Natural killer cell (primary cell): Measurements from ENCODE around the gene RELCH. TPM values are rescaled to one million over a fixed set of nuclear protein-coding genes. Genes with fewer than 3 reads are reported as not detected.

Experiments used
- ATAC-seq, 3 donors: fragments of 150-1000 bp in 2 of 3; fragments of 200-7000 bp in 1 of 3; cut with Tn5 transposase; 1 replicate in 1 of 3; 2 replicates in 2 of 3; pipeline ENCODE4 v1.10.0; 2021; ENCODE audit warnings: mild to moderate bottlenecking in 2 of 3, moderate library complexity in 2 of 3
- DNase-seq, 2 donors: peaks; one replicate each; pipeline versions ENCODE4 v3.0.0 to v3.0.0-alpha.2; 2013 to 2021; ENCODE audit warnings: mixed read lengths in 1 of 2
- H3K27ac ChIP-seq: one replicate; pipeline ENCODE4 v1.5.1; 2013; ENCODE audit warnings: mild to moderate bottlenecking, low read length
- H3K27me3 ChIP-seq: one replicate; pipeline ENCODE4 v1.6.1; 2013; ENCODE audit warnings: low read length; ENCODE audit not compliant: control insufficient read depth, insufficient read depth
- H3K36me3 ChIP-seq: one replicate; pipeline ENCODE4 v1.6.1; 2013; ENCODE audit warnings: low read length; ENCODE audit not compliant: control insufficient read depth, insufficient read depth
- H3K4me1 ChIP-seq: one replicate; pipeline ENCODE4 v1.6.1; 2013; ENCODE audit warnings: low read length; ENCODE audit not compliant: control insufficient read depth, insufficient read depth
- H3K4me3 ChIP-seq: one replicate; pipeline ENCODE4 v1.5.1; 2013; ENCODE audit warnings: low read length
- H3K9me3 ChIP-seq: one replicate; pipeline ENCODE4 v1.6.1; 2013; ENCODE audit warnings: low read length; ENCODE audit not compliant: control insufficient read depth, insufficient read depth
- H3K27ac Mint-ChIP-seq, 2 donors: one replicate each; pipeline ENCODE4 v1.8.0; 2022; ENCODE audit warnings: mild to moderate bottlenecking in 2 of 2, mixed read lengths in 2 of 2, moderate library complexity in 1 of 2
- H3K27me3 Mint-ChIP-seq, 2 donors: one replicate each; pipeline ENCODE4 v1.8.0; 2022; ENCODE audit warnings: low read depth in 2 of 2, mixed read lengths in 2 of 2
- H3K36me3 Mint-ChIP-seq: one replicate; pipeline ENCODE4 v1.8.0; 2022; ENCODE audit warnings: mixed read lengths
- H3K4me1 Mint-ChIP-seq, 2 donors: one replicate each; pipeline ENCODE4 v1.8.0; 2022; ENCODE audit warnings: mixed read lengths in 2 of 2
- H3K4me3 Mint-ChIP-seq: one replicate; pipeline ENCODE4 v1.8.0; 2022; ENCODE audit warnings: mild to moderate bottlenecking, moderate library complexity, mixed read lengths
- H3K9me3 Mint-ChIP-seq, 2 donors: one replicate each; pipeline ENCODE4 v1.8.0; 2022; ENCODE audit warnings: mixed read lengths in 2 of 2
- CTCF ChIP-seq: fragments of 200-600 bp; IDR thresholded peaks from one replicate; pipeline ENCODE4 v1.8.0; 2022; ENCODE audit warnings: antibody characterized with exemption
- WGBS: methylation state at CpG from one replicate; pipeline ENCODE4 v1.1.7; 2013; ENCODE audit warnings: missing lambda C conversion rate; ENCODE audit not compliant: insufficient coverage; 5-methylcytosine and 5-hydroxymethylcytosine counted together
- intact Hi-C: fragments of 100-400 bp; cut with micrococcal nuclease; formaldehyde crosslinking; loops from one replicate; pipeline ENCODE4 v1.14.2; 2022
- total RNA-seq, 4 donors: library from RNA; stranded (reverse); fragments of 120-200 nt in 1 of 4; gene quantifications; one replicate each; pipeline versions ENCODE4 v1.2.3 to v1.2.4, GENCODE V29; 2013 to 2022

The RELCH gene
- total RNA-seq, 3 donors from 2014 or later (not counting 1 experiment from before 2014, with no cell fraction given) = 60.1 to 69.9 (median 63.9) TPM

- Histone ChIP-seq H3K27ac (no peak overlapping the region), H3K4me1 (no peaks in the 10 kb centered on the region), H3K9me3 (no peaks in the 10 kb centered on the region), H3K27me3 (no peaks in the 10 kb centered on the region), H3K36me3 (peaks cover 22% of the 10 kb centered on the region), H3K4me3 (no peak overlapping the region)
- TF ChIP-seq CTCF = no peak
- intact Hi-C loops = no loop called here
- H3K9me3 Mint-ChIP-seq = no peaks in the 10 kb centered on the region
- no peak for ATAC-seq
- no peaks in the 10 kb centered on the region for H3K27me3 Mint-ChIP-seq
- H3K36me3 Mint-ChIP-seq = no peaks in the 10 kb centered on the region
- 97% methylated on average over 2 of the region's 2 CpGs for WGBS
- H3K4me1 Mint-ChIP-seq = no peaks in the 10 kb centered on the region
- no peak overlapping the region for H3K27ac Mint-ChIP-seq
- DNase-seq = no peak
- H3K4me3 Mint-ChIP-seq = no peak overlapping the region
These were observed 42.7 kb upstream of the RELCH start for GRCh38 chr18:62144338-62144737.

- Mint-ChIP-seq H3K27ac (no peak overlapping the region), H3K4me3 (no peak overlapping the region), H3K9me3 (no peaks in the 10 kb centered on the region), H3K4me1 (no peaks in the 10 kb centered on the region), H3K36me3 (no peaks in the 10 kb centered on the region), H3K27me3 (no peaks in the 10 kb centered on the region)
- no peaks in the 10 kb centered on the region for H3K9me3 ChIP-seq
- no peaks in the 10 kb centered on the region for H3K4me1 ChIP-seq
- peaks cover 6% of the 10 kb centered on the region for H3K36me3 ChIP-seq
- TF ChIP-seq CTCF = no peak
- DNase-seq (no peak), ATAC-seq (no peak)
- intact Hi-C loops = no loop called here
- no peaks in the 10 kb centered on the region for H3K27me3 ChIP-seq
- 92% methylated on average over 8 of the region's 9 CpGs for WGBS
- no peak overlapping the region for H3K27ac ChIP-seq
- H3K4me3 ChIP-seq = no peak overlapping the region
These were observed 35.8 kb upstream of the RELCH start for GRCh38 chr18:62151068-62151771.

GRCh38 chr18:62152844-62153243 lies 34.2 kb upstream of the RELCH start:
- H3K4me1 ChIP-seq = no peaks in the 10 kb centered on the region
- H3K36me3 ChIP-seq = peaks cover 6% of the 10 kb centered on the region
- no peaks in the 10 kb centered on the region for H3K9me3 Mint-ChIP-seq
- H3K36me3 Mint-ChIP-seq = peaks cover 5% of the 10 kb centered on the region
- DNase-seq (no peak), ATAC-seq (no peak)
- intact Hi-C loops = no loop called here
- no peaks in the 10 kb centered on the region for H3K4me1 Mint-ChIP-seq
- H3K27ac Mint-ChIP-seq = no peak overlapping the region
- H3K27me3 ChIP-seq = no peaks in the 10 kb centered on the region
- H3K27me3 Mint-ChIP-seq = no peaks in the 10 kb centered on the region
- no peak for TF ChIP-seq CTCF
- H3K4me3 Mint-ChIP-seq = no peak overlapping the region
- H3K9me3 ChIP-seq = no peaks in the 10 kb centered on the region
- H3K4me3 ChIP-seq = no peak overlapping the region
- no peak overlapping the region for H3K27ac ChIP-seq
- 96% methylated on average over 1 of the region's 1 CpG for WGBS

- no peaks in the 10 kb centered on the region for H3K27me3 ChIP-seq
- no peaks in the 10 kb centered on the region for H3K9me3 Mint-ChIP-seq
- intact Hi-C loops = no loop called here
- H3K36me3 Mint-ChIP-seq = peaks cover 5% of the 10 kb centered on the region
- H3K4me3 ChIP-seq = no peak overlapping the region
- H3K4me1 ChIP-seq = no peaks in the 10 kb centered on the region
- no peak for TF ChIP-seq CTCF
- H3K9me3 ChIP-seq = no peaks in the 10 kb centered on the region
- H3K4me1 Mint-ChIP-seq = no peaks in the 10 kb centered on the region
- no peak for ATAC-seq
- H3K27ac ChIP-seq = no peak overlapping the region
- no peak overlapping the region for H3K4me3 Mint-ChIP-seq
- H3K27me3 Mint-ChIP-seq = no peaks in the 10 kb centered on the region
- H3K27ac Mint-ChIP-seq = no peak overlapping the region
- peaks cover 6% of the 10 kb centered on the region for H3K36me3 ChIP-seq
- WGBS = 94% methylated on average over 1 of the region's 1 CpG
- DNase-seq = no peak
These were observed 29.2 kb upstream of the RELCH start for GRCh38 chr18:62157843-62158242.
